ENCODE data around the gene NAT8. TPM values are rescaled to one million over a fixed set of nuclear protein-coding genes. Genes with fewer than 3 reads are reported as not detected.

NAT8 gene
- total RNA-seq, 2 donors from 2014 or later, result 0.64 TPM; not detected in 1

DNA sequence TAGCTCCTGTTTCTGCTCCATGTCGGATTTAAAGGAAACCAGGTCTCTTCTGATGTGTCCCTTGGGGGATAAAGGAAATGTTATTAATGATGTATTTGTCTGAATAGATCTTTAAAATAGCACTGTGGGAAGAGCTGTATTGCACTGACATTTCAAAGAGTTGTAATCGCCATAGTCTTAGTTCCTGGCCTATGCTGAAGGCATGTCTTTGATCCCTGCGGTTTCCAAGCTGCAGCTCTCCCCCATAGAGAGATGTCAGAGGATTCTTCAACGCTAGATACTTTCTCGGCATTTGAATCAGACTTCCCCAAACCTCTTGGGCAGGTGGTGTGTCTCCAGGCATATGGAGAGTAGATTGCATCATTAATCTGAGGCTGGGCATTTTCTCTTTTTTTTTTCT, 40.4 kb downstream of the NAT8 start:
- Histone ChIP-seq H3K9me3 (no peaks in the 10 kb centered on the region), H3K4me1 (no peaks in the 10 kb centered on the region), H3K27ac (no peak overlapping the region), H3K4me3 (no peak overlapping the region), H3K9ac (ENCODE audit: low read depth in 2 of 2, low read length in 2 of 2) (no peak overlapping the region), H3K27me3 (no peaks in the 10 kb centered on the region), H3K36me3 (no peaks in the 10 kb centered on the region)
- no peak for DNase-seq
- TF ChIP-seq, protein P1, sequence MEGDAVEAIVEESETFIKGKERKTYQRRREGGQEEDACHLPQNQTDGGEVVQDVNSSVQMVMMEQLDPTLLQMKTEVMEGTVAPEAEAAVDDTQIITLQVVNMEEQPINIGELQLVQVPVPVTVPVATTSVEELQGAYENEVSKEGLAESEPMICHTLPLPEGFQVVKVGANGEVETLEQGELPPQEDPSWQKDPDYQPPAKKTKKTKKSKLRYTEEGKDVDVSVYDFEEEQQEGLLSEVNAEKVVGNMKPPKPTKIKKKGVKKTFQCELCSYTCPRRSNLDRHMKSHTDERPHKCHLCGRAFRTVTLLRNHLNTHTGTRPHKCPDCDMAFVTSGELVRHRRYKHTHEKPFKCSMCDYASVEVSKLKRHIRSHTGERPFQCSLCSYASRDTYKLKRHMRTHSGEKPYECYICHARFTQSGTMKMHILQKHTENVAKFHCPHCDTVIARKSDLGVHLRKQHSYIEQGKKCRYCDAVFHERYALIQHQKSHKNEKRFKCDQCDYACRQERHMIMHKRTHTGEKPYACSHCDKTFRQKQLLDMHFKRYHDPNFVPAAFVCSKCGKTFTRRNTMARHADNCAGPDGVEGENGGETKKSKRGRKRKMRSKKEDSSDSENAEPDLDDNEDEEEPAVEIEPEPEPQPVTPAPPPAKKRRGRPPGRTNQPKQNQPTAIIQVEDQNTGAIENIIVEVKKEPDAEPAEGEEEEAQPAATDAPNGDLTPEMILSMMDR (IDR thresholded peaks at IDR 0.05), result no peak
- intact Hi-C loops (cut with DNase I), result no loop called here

- Histone ChIP-seq H3K4me3 (no peak overlapping the region), H3K27me3 (no peaks in the 10 kb centered on the region), H3K9me3 (no peaks in the 10 kb centered on the region), H3K36me3 (no peaks in the 10 kb centered on the region), H3K4me1 (no peaks in the 10 kb centered on the region), H3K27ac (no peak overlapping the region), H3K9ac (ENCODE audit: low read depth in 2 of 2, low read length in 2 of 2) (no peak overlapping the region)
- intact Hi-C loops (cut with DNase I), result no loop called here
- TF ChIP-seq, protein P1 (IDR thresholded peaks at IDR 0.05), result no peak
- DNase-seq, result no peak
These were observed 48.0 kb downstream of the NAT8 start for GRCh38 chr2:73594251-73594650.

GRCh38 chr2:73593680-73594079, 48.5 kb downstream of the NAT8 start:
- no peaks in the 10 kb centered on the region for H3K9me3 ChIP-seq
- no peaks in the 10 kb centered on the region for H3K4me1 ChIP-seq
- no peaks in the 10 kb centered on the region for H3K36me3 ChIP-seq
- intact Hi-C loops (cut with DNase I), result no loop called here
- no peaks in the 10 kb centered on the region for H3K27me3 ChIP-seq
- H3K9ac ChIP-seq (ENCODE audit: low read depth in 2 of 2, low read length in 2 of 2), result no peak overlapping the region
- TF ChIP-seq, protein P1 (IDR thresholded peaks at IDR 0.05), result no peak
- H3K27ac ChIP-seq, result no peak overlapping the region
- no peak for DNase-seq
- no peak overlapping the region for H3K4me3 ChIP-seq

Other genes with a start within 250 kb of the NAT8 start
- 10 to 100 TPM; 28.2 to 37.5 TPM for gene TPRKB, start 94.9 kb upstream of the NAT8 start, total RNA-seq
- 10 to 100 TPM; 19.1 to 19.2 TPM for gene DUSP11, start 137.7 kb upstream of the NAT8 start, total RNA-seq
- not detected for gene C2orf78, start 141.8 kb upstream of the NAT8 start, total RNA-seq
- 10 to 100 TPM; 49.5 to 54.7 TPM for gene STAMBP, start 186.5 kb upstream of the NAT8 start, total RNA-seq

All from colonic mucosa (tissue), 4 donors.